Erythroblast (primary cell): ENCODE results near the gene STOML2.

Experiments
- GATA1 ChIP-seq: IDR thresholded peaks from 2 replicates; pipeline ENCODE4 v1.6.1; 2011; ENCODE audit warnings: low read depth, mild to moderate bottlenecking, control low read depth, low read length, moderate library complexity
- POLR2A ChIP-seq: IDR thresholded peaks from 2 replicates; pipeline ENCODE4 v1.6.1; 2011; ENCODE audit warnings: mild to moderate bottlenecking, low read length

- TF ChIP-seq POLR2A (no peak), GATA1 (no peak)
Measured at GRCh38 chr9:35075358-35075757, 27.6 kb downstream of the STOML2 start.
